Mesenchymal stem cell (in vitro differentiated cells and primary cell): Measurements from ENCODE around the gene MUC2.

Experiments used
- DNase-seq: peaks from one replicate; pipeline ENCODE4 v3.0.0-alpha.2; 2013
- H2AFZ ChIP-seq: one replicate; pipeline ENCODE4 v1.6.1; 2013; ENCODE audit warnings: low read depth, mild to moderate bottlenecking, control low read depth, inconsistent platforms, low read length, moderate library complexity
- H2AK5ac ChIP-seq: 2 replicates; pipeline ENCODE4 v1.6.1; 2013; ENCODE audit warnings: low read length, moderate library complexity, mild to moderate bottlenecking, inconsistent platforms; ENCODE audit not compliant: severe bottlenecking
- H2BK120ac ChIP-seq: one replicate; pipeline ENCODE4 v1.6.1; 2013; ENCODE audit warnings: low read depth, mild to moderate bottlenecking, inconsistent platforms, low read length, moderate library complexity
- H2BK12ac ChIP-seq, 2 experiments: one replicate each; pipeline ENCODE4 v1.6.1; 2013; ENCODE audit warnings: inconsistent platforms in 2 of 2, low read length in 2 of 2, mild to moderate bottlenecking in 2 of 2, moderate library complexity in 2 of 2, control low read depth in 1 of 2
- H2BK15ac ChIP-seq: one replicate; pipeline ENCODE4 v1.6.1; 2013; ENCODE audit warnings: mild to moderate bottlenecking, low read depth, inconsistent platforms; ENCODE audit not compliant: poor library complexity, severe bottlenecking
- H2BK5ac ChIP-seq: 2 replicates; pipeline ENCODE4 v1.6.1; 2013; ENCODE audit warnings: low read depth, mild to moderate bottlenecking, low read length, control low read depth, inconsistent platforms; ENCODE audit not compliant: poor library complexity, severe bottlenecking
- H3K14ac ChIP-seq, 2 experiments: one replicate each; pipeline ENCODE4 v1.6.1; 2013; ENCODE audit warnings: inconsistent platforms in 2 of 2, low read length in 2 of 2, control low read depth in 1 of 2, mild to moderate bottlenecking in 1 of 2, moderate library complexity in 1 of 2
- H3K18ac ChIP-seq, 2 experiments: one replicate each; pipeline ENCODE4 v1.6.1; 2013; ENCODE audit warnings: inconsistent platforms in 2 of 2, low read length in 2 of 2, control low read depth in 1 of 2, low read depth in 1 of 2, mild to moderate bottlenecking in 1 of 2
- H3K23ac ChIP-seq, 2 experiments: one replicate each; pipeline ENCODE4 v1.6.1; 2013; ENCODE audit warnings: inconsistent platforms in 2 of 2, low read length in 2 of 2, mild to moderate bottlenecking in 2 of 2, moderate library complexity in 2 of 2, control low read depth in 1 of 2
- H3K27ac ChIP-seq: 2 replicates; pipeline ENCODE4 v1.5.1; 2013; ENCODE audit warnings: mild to moderate bottlenecking, moderate library complexity, low read length, control low read depth, inconsistent platforms; ENCODE audit not compliant: poor library complexity, severe bottlenecking
- H3K27me3 ChIP-seq, 2 experiments: 2 replicates each; pipeline versions ENCODE4 v1.6.1 to v1.7.0; 2013; ENCODE audit warnings: low read length in 2 of 2, mild to moderate bottlenecking in 2 of 2, moderate library complexity in 2 of 2, control low read depth in 1 of 2, inconsistent platforms in 1 of 2; ENCODE audit not compliant: control insufficient read depth in 1 of 2, insufficient read depth in 1 of 2
- H3K36me3 ChIP-seq, 2 experiments: 2 replicates each; pipeline versions ENCODE4 v1.6.1 to v1.7.0; 2013; ENCODE audit warnings: low read length in 2 of 2, control low read depth in 1 of 2, inconsistent platforms in 1 of 2, low read depth in 1 of 2, mild to moderate bottlenecking in 1 of 2; ENCODE audit not compliant: insufficient read depth in 2 of 2, control insufficient read depth in 1 of 2
- H3K4ac ChIP-seq, 2 experiments: one replicate each; pipeline ENCODE4 v1.6.1; 2013; ENCODE audit warnings: inconsistent platforms in 2 of 2, low read length in 2 of 2, mild to moderate bottlenecking in 2 of 2, moderate library complexity in 2 of 2, control low read depth in 1 of 2, low read depth in 1 of 2
- H3K4me1 ChIP-seq: 2 replicates; pipeline ENCODE4 v1.6.1; 2013; ENCODE audit warnings: low read depth, low read length, control low read depth; ENCODE audit not compliant: control insufficient read depth, insufficient read depth
- H3K4me2 ChIP-seq: 2 replicates; pipeline ENCODE4 v1.6.1; 2013; ENCODE audit warnings: low read length, mild to moderate bottlenecking, inconsistent platforms; ENCODE audit not compliant: poor library complexity, severe bottlenecking
- H3K4me3 ChIP-seq, 2 experiments: 2 replicates each; pipeline versions ENCODE4 v1.5.1 to v1.7.0; 2013; ENCODE audit warnings: low read length in 2 of 2, mild to moderate bottlenecking in 2 of 2, control low read depth in 1 of 2, low read depth in 1 of 2; ENCODE audit not compliant: insufficient read depth in 1 of 2
- H3K79me1 ChIP-seq: replicated peaks from 2 replicates; pipeline ENCODE4 v1.6.1; 2013; ENCODE audit warnings: mild to moderate bottlenecking, control low read depth, low read length, inconsistent platforms; ENCODE audit not compliant: poor library complexity, severe bottlenecking
- H3K9ac ChIP-seq: 2 replicates; pipeline ENCODE4 v1.7.0; 2013; ENCODE audit warnings: mild to moderate bottlenecking, low read length, moderate library complexity
- H3K9me3 ChIP-seq: 2 replicates; pipeline ENCODE4 v1.7.0; 2013; ENCODE audit warnings: mild to moderate bottlenecking, low read length; ENCODE audit not compliant: control insufficient read depth
- H4K8ac ChIP-seq: one replicate; pipeline ENCODE4 v1.6.1; 2013; ENCODE audit warnings: inconsistent platforms, mild to moderate bottlenecking, low read length, moderate library complexity
- H4K91ac ChIP-seq: one replicate; pipeline ENCODE4 v1.6.1; 2013; ENCODE audit warnings: mild to moderate bottlenecking, low read length, inconsistent platforms
- WGBS: methylation state at CpG from one replicate; pipeline ENCODE4 v1.1.7; 2013; ENCODE audit warnings: mixed read lengths; 5-methylcytosine and 5-hydroxymethylcytosine counted together

MUC2 gene

GRCh38 chr11:1100417-1101245, 26.0 kb downstream of the MUC2 start:
- no peak overlapping the region for H2BK12ac ChIP-seq
- H3K27ac ChIP-seq = no peak overlapping the region
- H3K4ac ChIP-seq = no peak overlapping the region
- H2BK15ac ChIP-seq = no peak overlapping the region
- H3K18ac ChIP-seq = no peak overlapping the region
- H3K79me1 ChIP-seq = no peaks in the 10 kb centered on the region
- no peak overlapping the region for H3K4me3 ChIP-seq
- peaks cover 0 to 3% of the 10 kb centered on the region in 2 experiments for H3K27me3 ChIP-seq
- no peak overlapping the region for H3K23ac ChIP-seq
- no peak overlapping the region for H2BK5ac ChIP-seq
- no peaks in the 10 kb centered on the region for H3K36me3 ChIP-seq
- no peaks in the 10 kb centered on the region for H3K4me1 ChIP-seq
- H4K8ac ChIP-seq = no peak overlapping the region
- H3K9me3 ChIP-seq = no peaks in the 10 kb centered on the region
- WGBS = 87% methylated on average over 33 of the region's 33 CpGs
- H2BK120ac ChIP-seq = no peak overlapping the region
- H2AFZ ChIP-seq = no peak overlapping the region
- no peak overlapping the region for H2AK5ac ChIP-seq
- no peak overlapping the region for H4K91ac ChIP-seq
- DNase-seq = no peak
- no peak overlapping the region for H3K14ac ChIP-seq
- H3K4me2 ChIP-seq = no peak overlapping the region
- H3K9ac ChIP-seq = no peak overlapping the region

DNA sequence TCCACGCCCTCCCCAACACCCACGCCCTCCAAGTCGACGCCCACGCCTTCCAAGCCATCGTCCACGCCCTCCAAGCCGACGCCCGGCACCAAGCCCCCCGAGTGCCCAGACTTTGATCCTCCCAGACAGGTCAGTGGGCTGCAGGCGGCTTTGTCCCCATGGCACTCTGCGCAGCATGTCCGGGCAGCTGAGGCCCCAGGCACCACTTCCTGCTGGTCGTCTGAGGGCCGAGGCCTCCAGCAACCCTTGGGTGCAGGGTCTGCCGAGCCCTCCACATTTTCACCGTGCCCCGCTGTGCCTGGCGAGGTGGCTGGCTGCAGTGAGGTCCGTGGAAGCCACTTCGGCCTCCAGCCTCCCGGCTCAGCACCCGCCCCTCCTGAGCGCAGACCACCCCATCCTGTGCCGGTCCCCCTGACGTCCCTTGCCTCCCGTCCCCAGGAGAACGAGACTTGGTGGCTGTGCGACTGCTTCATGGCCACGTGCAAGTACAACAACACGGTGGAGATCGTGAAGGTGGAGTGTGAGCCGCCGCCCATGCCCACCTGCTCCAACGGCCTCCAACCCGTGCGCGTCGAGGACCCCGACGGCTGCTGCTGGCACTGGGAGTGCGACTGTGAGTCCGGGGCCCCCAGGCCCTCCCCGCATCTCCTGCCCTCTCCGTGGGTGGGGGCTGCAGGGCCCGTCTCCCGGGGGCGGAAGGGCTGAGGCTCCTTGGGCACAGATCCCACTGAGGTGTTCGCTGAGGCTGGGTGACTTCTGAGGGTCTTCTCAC, 26.8 kb downstream of the MUC2 start:
- Histone ChIP-seq H2BK12ac (no peak overlapping the region), H3K9ac (no peak overlapping the region), H4K8ac (no peak overlapping the region), H2BK15ac (no peak overlapping the region), H3K36me3 (no peaks in the 10 kb centered on the region), H3K4me1 (no peaks in the 10 kb centered on the region), H3K14ac (no peak overlapping the region), H2BK5ac (no peak overlapping the region), H3K79me1 (no peaks in the 10 kb centered on the region), H2AK5ac (no peak overlapping the region), H3K4ac (no peak overlapping the region), H3K27ac (no peak overlapping the region), H3K9me3 (no peaks in the 10 kb centered on the region), H4K91ac (no peak overlapping the region), H2AFZ (no peak overlapping the region), H3K4me2 (no peak overlapping the region), H2BK120ac (no peak overlapping the region), H3K23ac (no peak overlapping the region), H3K18ac (no peak overlapping the region), H3K4me3 (no peak overlapping the region), H3K27me3 (peaks cover 0 to 3% of the 10 kb centered on the region in 2 experiments)
- no peak for DNase-seq
- WGBS = 92% methylated on average over 50 of the region's 50 CpGs

DNA sequence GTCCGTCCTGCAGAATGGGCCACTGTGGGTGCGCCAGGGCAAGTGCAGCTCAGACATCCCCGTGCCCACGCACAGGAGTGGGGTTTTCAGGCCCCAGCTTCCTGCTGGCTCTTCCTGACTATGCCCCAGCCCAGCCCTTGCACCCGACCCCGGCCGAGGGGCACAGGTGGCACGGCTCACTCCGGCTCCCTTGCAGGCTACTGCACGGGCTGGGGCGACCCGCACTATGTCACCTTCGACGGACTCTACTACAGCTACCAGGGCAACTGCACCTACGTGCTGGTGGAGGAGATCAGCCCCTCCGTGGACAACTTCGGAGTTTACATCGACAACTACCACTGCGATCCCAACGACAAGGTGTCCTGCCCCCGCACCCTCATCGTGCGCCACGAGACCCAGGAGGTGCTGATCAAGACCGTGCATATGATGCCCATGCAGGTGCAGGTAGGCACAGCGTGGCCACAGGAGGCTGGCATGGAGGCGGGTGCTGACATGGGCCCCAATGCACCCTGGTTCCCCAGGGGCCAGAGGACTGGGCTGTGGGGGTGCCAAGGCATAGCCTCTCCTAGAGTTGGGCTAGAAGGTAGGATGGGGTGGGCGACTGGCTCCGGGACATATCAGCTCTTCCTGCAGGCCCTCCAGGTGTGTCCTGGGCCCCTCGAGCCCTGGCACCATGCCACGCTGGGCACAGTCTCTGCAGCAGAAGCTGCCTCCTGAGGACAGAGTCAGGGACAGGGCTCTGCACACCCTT, 27.7 kb downstream of the MUC2 start:
- DNase-seq = no peak
- no peak overlapping the region for H3K4me2 ChIP-seq
- WGBS = 89% methylated on average over 31 of the region's 31 CpGs
- H3K36me3 ChIP-seq = no peaks in the 10 kb centered on the region
- H3K27ac ChIP-seq = no peak overlapping the region
- H3K4me3 ChIP-seq = no peak overlapping the region
- no peak overlapping the region for H2BK120ac ChIP-seq
- H2AFZ ChIP-seq = no peak overlapping the region
- no peaks in the 10 kb centered on the region for H3K4me1 ChIP-seq
- H2BK5ac ChIP-seq = no peak overlapping the region
- no peak overlapping the region for H4K91ac ChIP-seq
- H3K79me1 ChIP-seq = no peaks in the 10 kb centered on the region
- peaks cover 3 to 7% of the 10 kb centered on the region in 2 experiments for H3K27me3 ChIP-seq
- H4K8ac ChIP-seq = no peak overlapping the region
- H3K9ac ChIP-seq = no peak overlapping the region
- H3K9me3 ChIP-seq = no peaks in the 10 kb centered on the region
- H2BK15ac ChIP-seq = no peak overlapping the region
- H2AK5ac ChIP-seq = no peak overlapping the region
- no peak overlapping the region for H3K23ac ChIP-seq
- no peak overlapping the region for H3K18ac ChIP-seq
- H3K4ac ChIP-seq = no peak overlapping the region
- H3K14ac ChIP-seq = no peak overlapping the region
- H2BK12ac ChIP-seq = no peak overlapping the region

DNA sequence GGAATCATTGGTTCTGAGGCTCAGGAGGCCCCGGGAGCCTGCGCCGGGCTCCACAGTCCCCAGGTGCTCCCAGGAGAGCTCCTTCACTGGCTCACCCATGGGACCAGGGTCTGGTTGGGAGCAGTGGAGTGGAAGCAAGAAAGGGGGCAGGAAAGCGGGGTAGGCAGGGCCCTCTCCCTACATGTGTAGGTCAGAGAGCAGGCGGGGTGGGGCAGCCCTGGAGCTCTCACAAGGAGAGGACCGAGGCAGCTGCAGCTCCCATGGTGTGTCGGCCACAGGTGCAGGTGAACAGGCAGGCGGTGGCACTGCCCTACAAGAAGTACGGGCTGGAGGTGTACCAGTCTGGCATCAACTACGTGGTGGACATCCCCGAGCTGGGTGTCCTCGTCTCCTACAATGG, 28.3 kb downstream of the MUC2 start:
- Histone ChIP-seq H3K9me3 (no peaks in the 10 kb centered on the region), H3K14ac (no peak overlapping the region), H3K9ac (no peak overlapping the region), H2BK120ac (no peak overlapping the region), H2AK5ac (no peak overlapping the region), H2AFZ (no peak overlapping the region), H3K4ac (no peak overlapping the region), H3K27ac (no peak overlapping the region), H3K4me2 (no peak overlapping the region), H3K18ac (no peak overlapping the region), H4K8ac (no peak overlapping the region), H2BK12ac (no peak overlapping the region), H4K91ac (no peak overlapping the region), H3K4me1 (no peaks in the 10 kb centered on the region), H2BK15ac (no peak overlapping the region), H3K79me1 (no peaks in the 10 kb centered on the region), H3K4me3 (no peak overlapping the region), H3K27me3 (peaks cover 3 to 7% of the 10 kb centered on the region in 2 experiments), H2BK5ac (no peak overlapping the region), H3K23ac (no peak overlapping the region), H3K36me3 (no peaks in the 10 kb centered on the region)
- 87% methylated on average over 12 of the region's 12 CpGs for WGBS
- no peak for DNase-seq
